Suprapubic skin (tissue), 4 donors: ENCODE measurements around the gene CBX3. TPM values are rescaled to one million over a fixed set of nuclear protein-coding genes. Genes with fewer than 3 reads are reported as not detected.

Source experiments
- DNase-seq, 2 donors: peaks; one replicate each; pipeline ENCODE4 v3.0.0-alpha.2; 2019; ENCODE audit warnings: low spot score in 2 of 2
- H3K27ac ChIP-seq: fragments of 200-600 bp; sonication (generic); one replicate; pipeline ENCODE4 v1.5.1; 2019
- H3K27me3 ChIP-seq: fragments of 200-600 bp; sonication (generic); one replicate; pipeline ENCODE4 v1.5.1; 2019
- H3K36me3 ChIP-seq: fragments of 200-600 bp; sonication (generic); one replicate; pipeline ENCODE4 v1.5.1; 2019
- H3K4me1 ChIP-seq: fragments of 200-600 bp; sonication (generic); one replicate; pipeline ENCODE4 v1.5.1; 2019
- H3K4me3 ChIP-seq: fragments of 200-600 bp; sonication (generic); one replicate; pipeline ENCODE4 v1.5.1; 2019; ENCODE audit warnings: mild to moderate bottlenecking
- H3K9me3 ChIP-seq: fragments of 200-600 bp; sonication (generic); one replicate; pipeline ENCODE4 v1.5.1; 2019
- CTCF ChIP-seq, 2 donors: fragments of 200-600 bp in 1 of 2; fragments of 450-650 bp in 1 of 2; sonication (generic) in 1 of 2; IDR thresholded peaks; one replicate each; pipeline ENCODE4 v1.5.1; 2016 to 2019; ENCODE audit warnings: antibody characterized with exemption in 2 of 2, mild to moderate bottlenecking in 1 of 2, moderate library complexity in 1 of 2
- EP300 ChIP-seq: sonication (generic); formaldehyde crosslinking; IDR thresholded peaks from one replicate; pipeline ENCODE4 v1.6.1; 2017; ENCODE audit warnings: antibody characterized with exemption
- POLR2A ChIP-seq, 2 donors: fragments of 450-650 bp; IDR thresholded peaks; one replicate each; pipeline ENCODE4 v1.6.1; 2017; ENCODE audit warnings: antibody characterized with exemption in 2 of 2, mild to moderate bottlenecking in 2 of 2, moderate library complexity in 2 of 2
- POLR2AphosphoS5 ChIP-seq, 3 donors: sonication (generic); formaldehyde crosslinking; IDR thresholded peaks; one replicate each; pipeline ENCODE4 v1.6.1; 2017; ENCODE audit warnings: antibody characterized with exemption in 3 of 3
- WGBS: methylation state at CpG from one replicate; pipeline ENCODE4 v1.1.5; 2018; 5-methylcytosine and 5-hydroxymethylcytosine counted together
- total RNA-seq, 4 donors: library from RNA; depleted of rRNA; stranded (reverse); fragments of >200 nt; gene quantifications; one replicate each; pipeline ENCODE4 v1.1.0, GENCODE V29; 2016

Gene CBX3
- total RNA-seq, 4 donors from 2014 or later, result 42.3 to 81.7 (median 44.7) TPM

DNA sequence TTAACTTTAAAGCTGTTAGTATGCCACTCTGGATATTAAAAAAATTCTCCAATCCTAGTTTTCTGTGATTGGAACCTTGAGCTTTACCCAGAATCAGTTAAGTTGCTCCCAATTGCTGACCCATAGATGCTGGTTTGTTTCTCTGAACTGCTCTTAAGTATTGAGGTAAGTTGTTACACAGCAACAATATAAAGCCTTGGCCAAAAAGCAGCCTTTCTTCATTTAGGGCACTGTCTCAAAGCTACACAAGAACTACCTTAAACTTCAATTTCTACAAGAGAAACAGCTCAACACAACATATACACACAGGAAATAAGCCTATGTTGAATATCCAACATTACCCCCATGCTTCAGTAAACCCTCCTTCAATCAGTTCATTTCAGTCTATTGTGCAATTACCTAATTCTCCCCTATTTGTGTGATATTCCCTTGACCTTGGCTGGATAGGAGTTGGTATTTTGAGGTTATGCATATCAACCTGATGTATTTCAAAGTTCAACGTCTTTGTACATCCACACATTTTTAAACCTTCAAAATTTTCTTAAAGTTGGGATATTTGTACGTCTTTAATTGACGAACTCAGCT is 12.5 kb upstream of the CBX3 start:
- Histone ChIP-seq H3K4me1 (peaks cover 17% of the 10 kb centered on the region), H3K4me3 (no peak overlapping the region), H3K27ac (no peak overlapping the region), H3K27me3 (no peaks in the 10 kb centered on the region), H3K36me3 (peaks cover 63% of the 10 kb centered on the region), H3K9me3 (no peaks in the 10 kb centered on the region)
- 89% methylated on average over 3 of the region's 3 CpGs for WGBS
- TF ChIP-seq POLR2A (IDR thresholded peaks at IDR 0.05) (peak in 1 of 2 donors; percentile 6), CTCF (IDR thresholded peaks at IDR 0.05) (no peak), POLR2AphosphoS5 (IDR thresholded peaks at IDR 0.05) (no peak), EP300 (no peak)
- no peak for DNase-seq

- H3K27ac ChIP-seq, result no peak overlapping the region
- WGBS, result 77% methylated on average over 3 of the region's 3 CpGs
- peaks cover 24% of the 10 kb centered on the region for H3K4me1 ChIP-seq
- H3K36me3 ChIP-seq, result peaks cover 70% of the 10 kb centered on the region
- no peak for DNase-seq
- TF ChIP-seq POLR2A (IDR thresholded peaks at IDR 0.05) (no peak), CTCF (IDR thresholded peaks at IDR 0.05) (no peak), EP300 (no peak), POLR2AphosphoS5 (IDR thresholded peaks at IDR 0.05) (no peak)
- H3K4me3 ChIP-seq, result no peak overlapping the region
- no peaks in the 10 kb centered on the region for H3K9me3 ChIP-seq
- H3K27me3 ChIP-seq, result no peaks in the 10 kb centered on the region
Observed at GRCh38 chr7:26189697-26190096, 11.8 kb upstream of the CBX3 start.

DNA sequence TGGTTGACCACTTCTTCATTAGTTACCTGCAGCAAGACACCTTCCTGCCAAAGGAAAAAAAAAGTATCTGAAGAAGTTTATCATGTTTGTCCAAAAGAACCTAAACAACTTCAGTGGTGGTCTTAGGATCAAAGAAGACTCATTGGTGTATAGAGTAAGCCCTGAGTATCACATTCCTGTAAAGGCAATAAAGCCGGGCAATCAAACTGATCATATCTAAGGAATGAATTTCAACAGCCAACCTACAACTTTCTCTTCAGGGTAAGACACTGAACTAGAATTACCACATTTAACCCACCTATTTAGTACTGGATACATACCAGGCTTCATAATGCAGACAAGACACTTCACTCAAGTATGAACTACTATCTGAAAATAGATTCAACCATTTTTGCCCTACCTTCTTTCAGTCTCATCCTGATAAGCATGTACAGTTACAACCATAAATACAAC is 11.1 kb upstream of the CBX3 start:
- peaks cover 31% of the 10 kb centered on the region for H3K4me1 ChIP-seq
- TF ChIP-seq POLR2A (IDR thresholded peaks at IDR 0.05) (no peak), EP300 (no peak), POLR2AphosphoS5 (IDR thresholded peaks at IDR 0.05) (no peak), CTCF (IDR thresholded peaks at IDR 0.05) (no peak)
- no peaks in the 10 kb centered on the region for H3K9me3 ChIP-seq
- H3K36me3 ChIP-seq, result peaks cover 71% of the 10 kb centered on the region
- no peaks in the 10 kb centered on the region for H3K27me3 ChIP-seq
- DNase-seq, result no peak
- WGBS, result 61% methylated on average over 1 of the region's 1 CpG
- H3K4me3 ChIP-seq, result no peak overlapping the region
- no peak overlapping the region for H3K27ac ChIP-seq

GRCh38 chr7:26191233-26191973 is 10.1 kb upstream of the CBX3 start:
- H3K27ac ChIP-seq, result no peak overlapping the region

More at GRCh38 chr7:26191233-26191973, 10.1 kb upstream of the CBX3 start:
- DNase-seq, result no peak
- Histone ChIP-seq H3K9me3 (no peaks in the 10 kb centered on the region), H3K4me1 (peaks cover 41% of the 10 kb centered on the region), H3K27me3 (no peaks in the 10 kb centered on the region), H3K4me3 (no peak overlapping the region), H3K36me3 (peaks cover 79% of the 10 kb centered on the region)
- WGBS, result 79% methylated on average over 7 of the region's 7 CpGs
- TF ChIP-seq CTCF (IDR thresholded peaks at IDR 0.05) (no peak), EP300 (no peak), POLR2A (IDR thresholded peaks at IDR 0.05) (no peak), POLR2AphosphoS5 (IDR thresholded peaks at IDR 0.05) (no peak)
